Measurements from ENCODE around the gene OTOG. TPM values are rescaled to one million over a fixed set of nuclear protein-coding genes. Genes with fewer than 3 reads are reported as not detected.

Gene OTOG
- total and polyA plus RNA-seq, 2 donors (not counting 1 experiment from before 2014, with no cell fraction given) = not detected

GRCh38 chr11:17651061-17651460 is 104.0 kb downstream of the OTOG start:
- WGBS (ENCODE audit: insufficient coverage) = 69% methylated on average over 6 of the region's 6 CpGs
- TF ChIP-seq EZH2 (IDR thresholded peaks at IDR 0.05; ENCODE audit: borderline replicate concordance, insufficient read depth, low read depth, low read length, poor library complexity, severe bottlenecking) (no peak), CTCF (IDR thresholded peaks at IDR 0.05) (no peak)
- no peaks in the 10 kb centered on the region for H4K20me1 ChIP-seq (ENCODE audit: control insufficient read depth, insufficient read depth, low read length, poor library complexity, severe bottlenecking)
- ChIA-PET CTCF (interaction anchor here (0.9 kb wide), 1 partner anchor 110 kb away, joined by 3 read pairs; no protein-coding TSS in a partner anchor), POLR2A (no interaction called here)
- ATAC-seq (ENCODE audit: low read depth) (no peak), DNase-seq (no peak)
- peaks cover 15% of the 10 kb centered on the region for H3K9me3 Mint-ChIP-seq (ENCODE audit: insufficient read depth)
- H3K9me3 ChIP-seq (ENCODE audit: control extremely low read depth in 1 of 3, control insufficient read depth in 2 of 3, insufficient read depth in 1 of 3, low read length in 2 of 3) = peaks cover 0 to 24% (median 5%) of the 10 kb centered on the region in 3 donors
- no peak overlapping the region for H3K9ac ChIP-seq (ENCODE audit: low read length)
- H3K4me1 ChIP-seq (ENCODE audit: control insufficient read depth in 2 of 2, insufficient read depth in 2 of 2, low read length in 2 of 2) = no peaks in the 10 kb centered on the region
- H3K79me2 ChIP-seq (ENCODE audit: control insufficient read depth, insufficient read depth, low read length) = no peaks in the 10 kb centered on the region
- no peaks in the 10 kb centered on the region for H3K36me3 ChIP-seq (replicated peaks in 1 of 2; ENCODE audit: control extremely low read depth in 1 of 2, control insufficient read depth in 1 of 2, extremely low read depth in 1 of 2, insufficient read depth in 2 of 2, low read length in 1 of 2)
- H3K27ac Mint-ChIP-seq = no peak overlapping the region
- peaks cover 0 to 23% (median 7%) of the 10 kb centered on the region in 4 experiments for H3K27me3 ChIP-seq (replicated peaks in 1 of 4; ENCODE audit: control extremely low read depth in 1 of 4, control insufficient read depth in 3 of 4, insufficient read depth in 4 of 4, low read length in 3 of 4)
- H2AFZ ChIP-seq (ENCODE audit: insufficient read depth, low read depth, low read length, poor library complexity, severe bottlenecking) = no peak overlapping the region
- intact Hi-C loops (cut with micrococcal nuclease) = no loop called here
- H3K27me3 Mint-ChIP-seq = peaks cover 37% of the 10 kb centered on the region
- no peak overlapping the region for H3K4me3 Mint-ChIP-seq
- no peak overlapping the region for H3K27ac ChIP-seq (ENCODE audit: low read length in 2 of 2)
- H3K4me2 ChIP-seq (replicated peaks; ENCODE audit: low read depth, low read length, poor library complexity, severe bottlenecking) = no peak overlapping the region
- H3K4me3 ChIP-seq (ENCODE audit: control extremely low read depth in 1 of 5, extremely low read depth in 1 of 5, insufficient read depth in 1 of 5, low read depth in 2 of 5, low read length in 4 of 5) = no peak overlapping the region
- no peaks in the 10 kb centered on the region for H3K4me1 Mint-ChIP-seq

- no peaks in the 10 kb centered on the region for H3K4me1 Mint-ChIP-seq
- intact Hi-C loops (cut with micrococcal nuclease) = no loop called here
- no peaks in the 10 kb centered on the region for H4K20me1 ChIP-seq (ENCODE audit: control insufficient read depth, insufficient read depth, low read length, poor library complexity, severe bottlenecking)
- H3K4me1 ChIP-seq (ENCODE audit: control insufficient read depth in 2 of 2, insufficient read depth in 2 of 2, low read length in 2 of 2) = no peaks in the 10 kb centered on the region
- peaks cover 0 to 21% (median 5%) of the 10 kb centered on the region in 3 donors for H3K9me3 ChIP-seq (ENCODE audit: control extremely low read depth in 1 of 3, control insufficient read depth in 2 of 3, insufficient read depth in 1 of 3, low read length in 2 of 3)
- H3K27ac Mint-ChIP-seq = no peak overlapping the region
- 58% methylated on average over 3 of the region's 5 CpGs for WGBS (ENCODE audit: insufficient coverage)
- no peak overlapping the region for H3K4me3 Mint-ChIP-seq
- ChIA-PET CTCF (interaction anchor here (0.9 kb wide), 1 partner anchor 110 kb away, joined by 3 read pairs; no protein-coding TSS in a partner anchor), POLR2A (no interaction called here)
- no peaks in the 10 kb centered on the region for H3K36me3 ChIP-seq (replicated peaks in 1 of 2; ENCODE audit: control extremely low read depth in 1 of 2, control insufficient read depth in 1 of 2, extremely low read depth in 1 of 2, insufficient read depth in 2 of 2, low read length in 1 of 2)
- H3K27ac ChIP-seq (ENCODE audit: low read length in 2 of 2) = no peak overlapping the region
- H2AFZ ChIP-seq (ENCODE audit: insufficient read depth, low read depth, low read length, poor library complexity, severe bottlenecking) = no peak overlapping the region
- H3K4me2 ChIP-seq (replicated peaks; ENCODE audit: low read depth, low read length, poor library complexity, severe bottlenecking) = no peak overlapping the region
- ATAC-seq (ENCODE audit: low read depth) (no peak), DNase-seq (no peak)
- H3K9ac ChIP-seq (ENCODE audit: low read length) = no peak overlapping the region
- no peaks in the 10 kb centered on the region for H3K79me2 ChIP-seq (ENCODE audit: control insufficient read depth, insufficient read depth, low read length)
- peaks cover 37% of the 10 kb centered on the region for H3K27me3 Mint-ChIP-seq
- H3K9me3 Mint-ChIP-seq (ENCODE audit: insufficient read depth) = peaks cover 15% of the 10 kb centered on the region
- no peak overlapping the region for H3K4me3 ChIP-seq (ENCODE audit: control extremely low read depth in 1 of 5, extremely low read depth in 1 of 5, insufficient read depth in 1 of 5, low read depth in 2 of 5, low read length in 4 of 5)
- no peak for TF ChIP-seq EZH2 (IDR thresholded peaks at IDR 0.05; ENCODE audit: borderline replicate concordance, insufficient read depth, low read depth, low read length, poor library complexity, severe bottlenecking)
- no peak for TF ChIP-seq CTCF (IDR thresholded peaks at IDR 0.05)
- peaks cover 0 to 23% (median 7%) of the 10 kb centered on the region in 4 experiments for H3K27me3 ChIP-seq (replicated peaks in 1 of 4; ENCODE audit: control extremely low read depth in 1 of 4, control insufficient read depth in 3 of 4, insufficient read depth in 4 of 4, low read length in 3 of 4)
These were observed 104.6 kb downstream of the OTOG start for GRCh38 chr11:17651681-17652080.
